Measurements from ENCODE around the gene CACHD1.

Gene CACHD1

DNA sequence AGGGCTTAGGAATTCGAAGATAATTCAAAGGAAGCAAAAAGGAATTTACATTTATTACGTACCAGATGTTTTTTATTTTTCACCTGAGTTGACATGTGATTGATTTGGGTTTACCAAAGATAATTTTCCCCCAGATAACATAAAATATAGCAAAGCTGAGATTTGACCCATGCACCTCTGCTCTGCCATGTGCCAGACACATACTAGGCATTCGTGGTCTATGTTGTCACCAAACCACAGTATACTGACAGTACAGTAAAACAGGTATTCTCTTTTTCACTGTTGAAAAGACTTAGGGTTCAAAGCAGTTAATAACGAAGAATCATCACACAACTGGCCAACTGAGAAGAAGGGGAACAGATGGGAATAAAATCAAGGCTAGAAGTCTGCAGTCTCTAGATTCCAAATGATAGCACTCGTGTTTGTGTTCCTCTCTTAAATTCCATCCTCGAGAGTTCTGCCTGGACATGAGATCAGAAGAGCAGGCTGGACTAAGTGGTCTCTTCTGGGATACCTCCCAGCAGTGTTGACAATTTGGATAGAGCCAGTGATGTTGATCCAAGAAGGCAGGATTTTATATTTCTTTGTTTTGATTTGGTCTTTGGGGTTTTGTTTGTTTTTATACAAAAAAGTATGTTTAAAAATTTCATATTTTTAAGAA lies 189.7 kb downstream of the CACHD1 start:
- Histone ChIP-seq H3K9me3 (ENCODE audit: insufficient read depth, low read length) (no peaks in the 10 kb centered on the region), H4K20me1 (ENCODE audit: low read depth, low read length) (no peaks in the 10 kb centered on the region), H3K9ac (ENCODE audit: low read length) (no peak overlapping the region), H3K27ac (ENCODE audit: low read depth, low read length) (no peak overlapping the region), H3K9me2 (replicated peaks; ENCODE audit: insufficient read depth, low read length) (no peaks in the 10 kb centered on the region), H2AFZ (ENCODE audit: low read depth, low read length, severe bottlenecking) (no peak overlapping the region), H3K4me2 (ENCODE audit: low read depth, low read length, poor library complexity, severe bottlenecking) (no peak overlapping the region), H3K4me3 (ENCODE audit: insufficient read depth, low read length, poor library complexity, severe bottlenecking) (no peak overlapping the region), H3K27me3 (ENCODE audit: low read length) (no peaks in the 10 kb centered on the region), H3K36me3 (ENCODE audit: low read length) (no peaks in the 10 kb centered on the region), H3K79me2 (ENCODE audit: insufficient read depth, low read length) (no peaks in the 10 kb centered on the region), H3F3A (ENCODE audit: insufficient read depth) (no peaks in the 10 kb centered on the region)
- no peak for TF ChIP-seq EZH2phosphoT487 (conservative IDR thresholded peaks at IDR 0.05; ENCODE audit: low read length)
- TF ChIP-seq, protein P1, sequence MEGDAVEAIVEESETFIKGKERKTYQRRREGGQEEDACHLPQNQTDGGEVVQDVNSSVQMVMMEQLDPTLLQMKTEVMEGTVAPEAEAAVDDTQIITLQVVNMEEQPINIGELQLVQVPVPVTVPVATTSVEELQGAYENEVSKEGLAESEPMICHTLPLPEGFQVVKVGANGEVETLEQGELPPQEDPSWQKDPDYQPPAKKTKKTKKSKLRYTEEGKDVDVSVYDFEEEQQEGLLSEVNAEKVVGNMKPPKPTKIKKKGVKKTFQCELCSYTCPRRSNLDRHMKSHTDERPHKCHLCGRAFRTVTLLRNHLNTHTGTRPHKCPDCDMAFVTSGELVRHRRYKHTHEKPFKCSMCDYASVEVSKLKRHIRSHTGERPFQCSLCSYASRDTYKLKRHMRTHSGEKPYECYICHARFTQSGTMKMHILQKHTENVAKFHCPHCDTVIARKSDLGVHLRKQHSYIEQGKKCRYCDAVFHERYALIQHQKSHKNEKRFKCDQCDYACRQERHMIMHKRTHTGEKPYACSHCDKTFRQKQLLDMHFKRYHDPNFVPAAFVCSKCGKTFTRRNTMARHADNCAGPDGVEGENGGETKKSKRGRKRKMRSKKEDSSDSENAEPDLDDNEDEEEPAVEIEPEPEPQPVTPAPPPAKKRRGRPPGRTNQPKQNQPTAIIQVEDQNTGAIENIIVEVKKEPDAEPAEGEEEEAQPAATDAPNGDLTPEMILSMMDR (IDR thresholded peaks at IDR 0.05; ENCODE audit: insufficient read depth, low read length, poor library complexity, severe bottlenecking), result no peak

DNA sequence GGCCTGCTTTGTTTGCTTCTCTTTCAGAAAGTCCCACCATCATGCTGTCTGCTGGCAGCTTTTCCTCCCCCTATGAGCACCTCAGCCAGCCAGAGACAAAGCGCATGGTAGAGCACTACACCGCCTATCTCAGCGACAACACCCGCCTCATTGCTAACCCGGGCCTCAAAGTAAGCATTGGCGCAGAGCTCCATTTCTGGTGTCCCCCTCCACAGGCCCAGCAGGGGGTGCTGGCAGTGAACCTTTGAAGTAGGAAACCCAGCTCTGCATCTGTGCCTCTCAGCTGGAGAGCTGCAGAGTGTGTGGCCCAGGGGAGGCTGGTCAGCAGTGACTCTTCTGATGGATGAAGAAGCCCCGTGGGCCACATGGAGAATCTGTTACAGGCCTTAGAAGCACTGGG lies 193.7 kb downstream of the CACHD1 start:
- no peaks in the 10 kb centered on the region for H3K36me3 ChIP-seq (ENCODE audit: low read length)
- no peaks in the 10 kb centered on the region for H3K27me3 ChIP-seq (ENCODE audit: low read length)
- H3K9ac ChIP-seq (ENCODE audit: low read length), result no peak overlapping the region
- H3K79me2 ChIP-seq (ENCODE audit: insufficient read depth, low read length), result no peaks in the 10 kb centered on the region
- no peaks in the 10 kb centered on the region for H4K20me1 ChIP-seq (ENCODE audit: low read depth, low read length)
- no peak for TF ChIP-seq EZH2phosphoT487 (conservative IDR thresholded peaks at IDR 0.05; ENCODE audit: low read length)
- TF ChIP-seq, protein P1 (IDR thresholded peaks at IDR 0.05; ENCODE audit: insufficient read depth, low read length, poor library complexity, severe bottlenecking), result no peak
- H3K4me2 ChIP-seq (ENCODE audit: low read depth, low read length, poor library complexity, severe bottlenecking), result no peak overlapping the region
- H3K9me2 ChIP-seq (replicated peaks; ENCODE audit: insufficient read depth, low read length), result no peaks in the 10 kb centered on the region
- no peaks in the 10 kb centered on the region for H3K9me3 ChIP-seq (ENCODE audit: insufficient read depth, low read length)
- H3K4me3 ChIP-seq (ENCODE audit: insufficient read depth, low read length, poor library complexity, severe bottlenecking), result no peak overlapping the region
- H2AFZ ChIP-seq (ENCODE audit: low read depth, low read length, severe bottlenecking), result no peak overlapping the region
- no peak overlapping the region for H3K27ac ChIP-seq (ENCODE audit: low read depth, low read length)
- H3F3A ChIP-seq (ENCODE audit: insufficient read depth), result no peaks in the 10 kb centered on the region

DNA sequence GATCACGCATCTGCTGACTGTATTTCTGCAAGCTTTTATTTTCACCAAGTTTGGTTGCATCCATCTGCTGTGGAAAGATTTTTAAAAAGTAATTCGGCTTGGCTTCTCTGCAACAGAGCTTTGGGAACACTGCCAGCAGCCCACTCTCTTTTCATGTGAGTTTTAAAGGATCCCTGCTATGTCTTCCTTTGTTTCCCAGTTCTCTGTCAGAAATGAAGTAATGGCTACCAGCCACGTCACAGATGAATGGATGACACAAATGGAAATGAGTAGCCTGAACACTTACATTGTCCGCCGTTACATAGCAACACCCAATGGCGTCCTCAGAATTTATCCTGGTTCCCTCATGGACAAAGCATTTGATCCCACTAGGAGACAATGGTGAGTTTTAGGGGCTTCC lies 194.4 kb downstream of the CACHD1 start:
- Histone ChIP-seq H3K4me3 (ENCODE audit: insufficient read depth, low read length, poor library complexity, severe bottlenecking) (no peak overlapping the region), H3K27me3 (ENCODE audit: low read length) (no peaks in the 10 kb centered on the region), H2AFZ (ENCODE audit: low read depth, low read length, severe bottlenecking) (no peak overlapping the region), H3K9me2 (replicated peaks; ENCODE audit: insufficient read depth, low read length) (no peaks in the 10 kb centered on the region), H3K4me2 (ENCODE audit: low read depth, low read length, poor library complexity, severe bottlenecking) (no peak overlapping the region), H4K20me1 (ENCODE audit: low read depth, low read length) (no peaks in the 10 kb centered on the region), H3K9me3 (ENCODE audit: insufficient read depth, low read length) (no peaks in the 10 kb centered on the region), H3K36me3 (ENCODE audit: low read length) (no peaks in the 10 kb centered on the region), H3K79me2 (ENCODE audit: insufficient read depth, low read length) (no peaks in the 10 kb centered on the region), H3K27ac (ENCODE audit: low read depth, low read length) (no peak overlapping the region), H3K9ac (ENCODE audit: low read length) (no peak overlapping the region), H3F3A (ENCODE audit: insufficient read depth) (no peaks in the 10 kb centered on the region)
- TF ChIP-seq, protein P1 (IDR thresholded peaks at IDR 0.05; ENCODE audit: insufficient read depth, low read length, poor library complexity, severe bottlenecking), result no peak
- no peak for TF ChIP-seq EZH2phosphoT487 (conservative IDR thresholded peaks at IDR 0.05; ENCODE audit: low read length)

Measured in SU-DHL-6 (cell line).